Breast epithelium (tissue), 3 donors: ENCODE results near the gene CD151.

Experiments
- POLR2A ChIP-seq: fragments of 450-650 bp; IDR thresholded peaks from one replicate; pipeline ENCODE4 v1.6.1; 2016; ENCODE audit warnings: antibody characterized with exemption, mild to moderate bottlenecking, moderate library complexity
- POLR2AphosphoS5 ChIP-seq, 3 donors: sonication (generic); formaldehyde crosslinking; IDR thresholded peaks; one replicate each; pipeline ENCODE4 v1.6.1; 2017; ENCODE audit warnings: antibody characterized with exemption in 3 of 3
- TF ChIP-seq, protein P1 (sequence below), 3 donors: fragments of 450-650 bp; IDR thresholded peaks; one replicate each; pipeline ENCODE4 v1.5.1; 2016 to 2017; ENCODE audit warnings: antibody characterized with exemption in 3 of 3, mild to moderate bottlenecking in 3 of 3, moderate library complexity in 3 of 3

- TF ChIP-seq, protein P1, sequence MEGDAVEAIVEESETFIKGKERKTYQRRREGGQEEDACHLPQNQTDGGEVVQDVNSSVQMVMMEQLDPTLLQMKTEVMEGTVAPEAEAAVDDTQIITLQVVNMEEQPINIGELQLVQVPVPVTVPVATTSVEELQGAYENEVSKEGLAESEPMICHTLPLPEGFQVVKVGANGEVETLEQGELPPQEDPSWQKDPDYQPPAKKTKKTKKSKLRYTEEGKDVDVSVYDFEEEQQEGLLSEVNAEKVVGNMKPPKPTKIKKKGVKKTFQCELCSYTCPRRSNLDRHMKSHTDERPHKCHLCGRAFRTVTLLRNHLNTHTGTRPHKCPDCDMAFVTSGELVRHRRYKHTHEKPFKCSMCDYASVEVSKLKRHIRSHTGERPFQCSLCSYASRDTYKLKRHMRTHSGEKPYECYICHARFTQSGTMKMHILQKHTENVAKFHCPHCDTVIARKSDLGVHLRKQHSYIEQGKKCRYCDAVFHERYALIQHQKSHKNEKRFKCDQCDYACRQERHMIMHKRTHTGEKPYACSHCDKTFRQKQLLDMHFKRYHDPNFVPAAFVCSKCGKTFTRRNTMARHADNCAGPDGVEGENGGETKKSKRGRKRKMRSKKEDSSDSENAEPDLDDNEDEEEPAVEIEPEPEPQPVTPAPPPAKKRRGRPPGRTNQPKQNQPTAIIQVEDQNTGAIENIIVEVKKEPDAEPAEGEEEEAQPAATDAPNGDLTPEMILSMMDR (IDR thresholded peaks at IDR 0.05): no peak
- no peak for TF ChIP-seq POLR2A
- TF ChIP-seq POLR2AphosphoS5 (IDR thresholded peaks at IDR 0.05): no peak
These were observed 4.1 kb upstream of the CD151 start for GRCh38 chr11:828506-829175.
